Nephron (organoid): ENCODE data around the gene NECTIN1.

Experiments used
- H3K27ac Mint-ChIP-seq, 3 experiments: 2 replicates each; pipeline ENCODE4 v1.8.0; 2020; ENCODE audit warnings: mixed read lengths in 3 of 3, mild to moderate bottlenecking in 2 of 3, moderate library complexity in 1 of 3
- H3K27me3 Mint-ChIP-seq: 2 replicates; pipeline ENCODE4 v1.8.0; 2021; ENCODE audit warnings: low read depth, mild to moderate bottlenecking, moderate library complexity, mixed read lengths
- H3K36me3 Mint-ChIP-seq: 2 replicates; pipeline ENCODE4 v1.8.0; 2020; ENCODE audit warnings: low read depth, mixed read lengths
- H3K4me1 Mint-ChIP-seq: 2 replicates; pipeline ENCODE4 v1.8.0; 2020; ENCODE audit warnings: mixed read lengths
- H3K4me3 Mint-ChIP-seq, 3 experiments: 2 replicates each; pipeline ENCODE4 v1.8.0; 2020; ENCODE audit warnings: mild to moderate bottlenecking in 3 of 3, mixed read lengths in 3 of 3, moderate library complexity in 2 of 3
- H3K9me3 Mint-ChIP-seq: 2 replicates; pipeline ENCODE4 v1.8.0; 2020; ENCODE audit warnings: mixed read lengths
- CTCF ChIP-seq, 3 experiments: fragments of 200-600 bp; sonication (generic); IDR thresholded peaks; one replicate each; pipeline ENCODE4 v1.5.0; 2021; ENCODE audit warnings: antibody characterized with exemption in 3 of 3; ENCODE audit not compliant: unreplicated experiment in 3 of 3

The NECTIN1 gene

DNA sequence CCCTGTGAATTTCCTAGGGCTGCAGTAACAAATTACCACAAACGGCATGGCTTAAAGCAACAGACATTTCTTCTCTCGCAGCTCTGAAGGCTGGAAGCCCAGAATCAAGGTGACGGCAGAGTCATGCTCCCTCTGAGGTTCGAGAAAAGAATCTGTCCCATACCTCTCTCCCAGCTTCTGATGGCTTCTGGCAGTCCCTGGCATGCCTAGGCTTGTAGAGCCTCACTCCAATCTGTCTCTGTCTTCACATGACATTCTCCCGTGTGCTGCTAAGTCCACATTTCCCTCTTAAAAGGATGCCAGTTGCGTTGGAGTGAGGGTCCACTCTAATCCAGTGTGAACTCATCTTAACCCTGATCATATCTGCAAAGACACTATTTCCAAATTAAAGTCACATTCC is 116.2 kb downstream of the NECTIN1 start:
- TF ChIP-seq CTCF (IDR thresholded peaks at IDR 0.05; ENCODE audit: unreplicated experiment in 3 of 3): no peak
- Mint-ChIP-seq H3K4me1 (peaks cover 18% of the 10 kb centered on the region), H3K27me3 (peaks cover 45% of the 10 kb centered on the region), H3K27ac (no peak overlapping the region), H3K4me3 (no peak overlapping the region), H3K36me3 (no peaks in the 10 kb centered on the region), H3K9me3 (no peaks in the 10 kb centered on the region)

DNA sequence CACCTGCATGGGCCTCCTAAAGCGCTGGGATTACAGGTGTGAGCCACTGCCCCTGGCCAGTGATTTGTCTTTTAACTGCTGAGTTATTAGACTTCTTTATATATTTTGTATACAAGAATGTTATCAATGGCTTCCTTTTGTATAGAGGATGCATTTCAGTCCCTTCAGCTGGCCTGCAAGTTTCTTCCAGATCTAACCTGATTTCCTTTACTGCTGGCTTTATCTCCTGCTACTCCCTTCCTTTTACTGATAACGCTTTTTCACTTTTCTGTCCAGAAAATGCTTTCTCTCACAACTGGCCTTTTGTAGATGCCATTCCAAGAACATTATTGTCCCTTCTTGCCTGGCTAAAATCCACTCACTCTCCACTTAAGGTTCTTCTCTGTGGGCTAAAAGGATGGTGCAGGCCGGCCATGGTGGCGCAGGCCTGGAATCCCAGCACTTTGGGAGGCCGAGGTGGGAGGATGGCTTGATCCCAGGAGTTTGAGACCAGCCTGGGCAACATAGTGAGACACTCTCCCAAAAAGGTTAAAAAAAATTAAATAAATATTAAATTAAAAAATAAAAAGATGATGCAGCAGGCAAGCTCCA is 118.1 kb downstream of the NECTIN1 start:
- Mint-ChIP-seq H3K9me3 (no peaks in the 10 kb centered on the region), H3K36me3 (no peaks in the 10 kb centered on the region), H3K4me3 (no peak overlapping the region), H3K27ac (no peak overlapping the region), H3K4me1 (peaks cover 6% of the 10 kb centered on the region), H3K27me3 (peaks cover 33% of the 10 kb centered on the region)
- no peak for TF ChIP-seq CTCF (IDR thresholded peaks at IDR 0.05; ENCODE audit: unreplicated experiment in 3 of 3)

GRCh38 chr11:119608781-119609180 is 120.2 kb downstream of the NECTIN1 start:
- no peak for TF ChIP-seq CTCF (IDR thresholded peaks at IDR 0.05; ENCODE audit: unreplicated experiment in 3 of 3)
- Mint-ChIP-seq H3K27me3 (peaks cover 42% of the 10 kb centered on the region), H3K4me1 (peaks cover 5% of the 10 kb centered on the region), H3K36me3 (no peaks in the 10 kb centered on the region), H3K27ac (no peak overlapping the region), H3K4me3 (no peak overlapping the region), H3K9me3 (no peaks in the 10 kb centered on the region)

- Mint-ChIP-seq H3K27ac (no peak overlapping the region), H3K4me1 (peaks cover 5% of the 10 kb centered on the region), H3K36me3 (no peaks in the 10 kb centered on the region), H3K9me3 (no peaks in the 10 kb centered on the region), H3K27me3 (peaks cover 42% of the 10 kb centered on the region), H3K4me3 (no peak overlapping the region)
- TF ChIP-seq CTCF (IDR thresholded peaks at IDR 0.05; ENCODE audit: unreplicated experiment in 3 of 3): no peak
These were observed 120.8 kb downstream of the NECTIN1 start for GRCh38 chr11:119608201-119608600.

DNA sequence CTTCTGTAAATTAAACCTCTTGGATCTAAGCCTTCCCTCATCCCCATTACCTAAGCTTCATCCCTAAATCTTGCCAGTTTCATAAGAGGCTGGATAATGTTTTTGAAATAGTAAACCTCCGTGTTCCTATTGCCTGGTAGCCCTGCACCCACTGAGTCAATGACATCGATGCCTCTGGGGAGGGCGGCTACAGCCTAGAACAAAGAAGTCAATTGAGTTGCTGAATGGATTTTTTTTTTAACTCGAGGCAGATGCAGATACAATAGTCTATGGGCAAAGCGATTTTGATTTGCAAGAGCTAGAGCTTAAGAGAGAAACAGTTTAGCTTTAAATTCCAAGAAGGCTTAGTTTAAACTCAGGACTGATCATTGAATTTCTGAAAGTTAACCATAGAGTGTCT is 121.3 kb downstream of the NECTIN1 start:
- no peak for TF ChIP-seq CTCF (IDR thresholded peaks at IDR 0.05; ENCODE audit: unreplicated experiment in 3 of 3)
- Mint-ChIP-seq H3K27ac (no peak overlapping the region), H3K4me1 (peaks cover 5% of the 10 kb centered on the region), H3K9me3 (no peaks in the 10 kb centered on the region), H3K4me3 (no peak overlapping the region), H3K27me3 (peaks cover 40% of the 10 kb centered on the region), H3K36me3 (no peaks in the 10 kb centered on the region)

- Mint-ChIP-seq H3K27ac (no peak overlapping the region), H3K4me3 (no peak overlapping the region)
These were observed 123.8 kb downstream of the NECTIN1 start for GRCh38 chr11:119605137-119605665.

More at GRCh38 chr11:119605137-119605665, 123.8 kb downstream of the NECTIN1 start:
- H3K27me3 Mint-ChIP-seq: peaks cover 40% of the 10 kb centered on the region
- no peaks in the 10 kb centered on the region for H3K9me3 Mint-ChIP-seq
- no peaks in the 10 kb centered on the region for H3K36me3 Mint-ChIP-seq
- TF ChIP-seq CTCF (IDR thresholded peaks at IDR 0.05; ENCODE audit: unreplicated experiment in 3 of 3): no peak
- peaks cover 5% of the 10 kb centered on the region for H3K4me1 Mint-ChIP-seq
